Left ventricle myocardium superior (tissue), 1 donor: ENCODE measurements around the gene WDR90. TPM values are rescaled to one million over a fixed set of nuclear protein-coding genes. Genes with fewer than 3 reads are reported as not detected.

Experiments used
- ATAC-seq: fragments of 200-7000 bp; cut with Tn5 transposase; one replicate; pipeline ENCODE4 v1.9.1; 2020; ENCODE audit warnings: mild to moderate bottlenecking, moderate library complexity
- DNase-seq: peaks from one replicate; pipeline ENCODE4 v3.0.0-alpha.2; 2020
- intact Hi-C: fragments of 100-400 bp; cut with micrococcal nuclease; formaldehyde crosslinking; loops from one replicate; pipeline ENCODE4 v1.11.0; 2022
- total RNA-seq: library from RNA; stranded (reverse); fragmentation: NEBNext Ultra II Directional; extraction: Animal tissue kit (Norgen Biotek cat#: 25700); gene quantifications from one replicate; pipeline ENCODE4 v1.2.1, GENCODE V29; 2021
- donor health status: DM: no; HTN: yes; CAD: no; lungs with severe emphysema.

The WDR90 gene
- total RNA-seq, 1 donor from 2014 or later: 10.9 TPM

DNA sequence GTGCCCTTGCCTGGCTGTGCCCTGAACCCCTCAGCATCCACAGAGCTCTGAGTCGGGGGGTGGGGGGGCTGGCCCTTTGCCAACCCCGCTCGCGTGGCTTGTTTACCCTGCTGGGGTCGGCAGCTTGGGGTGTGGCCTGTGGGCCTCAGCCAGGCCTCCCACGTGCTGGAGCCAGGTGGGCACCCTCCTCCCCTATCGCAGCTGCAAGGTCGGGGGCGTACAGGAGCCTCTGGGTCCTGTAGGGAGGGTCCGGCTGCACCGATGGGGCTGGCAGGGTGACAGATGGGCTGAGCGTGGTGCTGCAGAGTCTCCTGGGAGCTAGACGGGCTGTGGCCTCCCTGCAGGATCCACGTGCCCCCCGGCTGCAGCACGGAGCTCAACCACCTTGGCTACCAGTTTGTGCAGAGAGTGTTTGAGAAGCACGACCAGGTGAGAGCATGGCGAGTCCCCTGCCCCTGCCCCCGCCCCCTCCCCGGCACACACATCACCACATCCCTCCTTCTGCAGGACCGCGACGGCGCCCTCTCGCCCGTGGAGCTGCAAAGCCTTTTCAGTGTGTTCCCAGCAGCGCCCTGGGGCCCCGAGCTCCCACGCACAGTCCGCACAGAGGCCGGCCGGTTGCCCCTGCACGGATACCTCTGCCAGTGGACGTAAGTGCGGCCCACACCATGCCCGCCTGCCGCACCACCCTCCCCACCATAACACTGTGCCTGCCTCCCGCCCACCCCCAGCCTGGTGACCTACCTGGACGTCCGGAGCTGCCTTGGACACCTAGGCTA is 22.4 kb downstream of the WDR90 start:
- DNase-seq (no peak), ATAC-seq (no peak)
- intact Hi-C loops: no loop called here

GRCh38 chr16:672371-672770 is 23.2 kb downstream of the WDR90 start:
- intact Hi-C loops: no loop called here
- no peak for DNase-seq
- ATAC-seq: no peak

DNA sequence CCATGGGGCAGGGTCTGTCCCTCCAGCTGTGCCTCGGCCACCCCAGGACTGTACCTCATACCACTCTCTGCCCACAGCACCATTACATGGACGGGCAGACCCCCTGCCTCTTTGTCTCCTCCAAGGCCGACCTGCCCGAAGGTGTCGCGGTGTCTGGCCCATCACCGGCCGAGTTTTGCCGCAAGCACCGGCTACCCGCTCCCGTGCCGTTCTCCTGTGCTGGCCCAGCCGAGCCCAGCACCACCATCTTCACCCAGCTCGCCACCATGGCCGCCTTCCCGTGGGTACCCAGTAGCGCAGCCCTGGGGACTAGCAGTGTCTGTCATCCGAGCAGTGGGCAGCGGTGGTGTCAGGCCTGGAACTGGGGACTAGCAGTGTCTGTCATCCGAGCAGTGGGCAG is 23.7 kb downstream of the WDR90 start:
- ATAC-seq (no peak), DNase-seq (no peak)
- intact Hi-C loops: no loop called here

DNA sequence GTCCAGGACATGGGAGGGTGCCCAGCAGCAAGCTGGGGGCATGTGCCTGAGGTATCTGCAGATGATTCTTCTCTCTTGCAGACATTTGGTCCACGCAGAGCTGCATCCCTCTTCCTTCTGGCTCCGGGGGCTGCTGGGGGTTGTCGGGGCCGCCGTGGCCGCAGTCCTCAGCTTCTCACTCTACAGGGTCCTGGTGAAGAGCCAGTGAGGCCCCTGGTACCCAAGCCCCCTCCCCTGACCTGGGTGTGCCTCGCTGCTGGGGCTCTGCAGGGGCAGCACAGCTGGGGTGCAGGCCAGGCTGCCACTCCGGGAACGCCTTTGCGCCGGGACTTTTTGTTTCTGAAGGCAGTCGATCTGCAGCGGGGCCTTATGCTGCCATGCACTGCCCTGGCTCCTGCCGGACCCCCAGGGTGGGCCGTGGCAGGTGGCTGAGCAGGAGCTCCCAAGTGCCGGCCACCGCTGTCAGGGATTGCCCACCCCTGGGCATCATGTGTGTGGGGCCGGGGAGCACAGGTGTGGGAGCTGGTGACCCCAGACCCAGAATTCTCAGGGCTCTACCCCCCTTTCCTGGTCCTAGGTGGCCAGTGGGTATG is 24.3 kb downstream of the WDR90 start:
- ATAC-seq (no peak), DNase-seq (no peak)
- intact Hi-C loops: no loop called here

DNA sequence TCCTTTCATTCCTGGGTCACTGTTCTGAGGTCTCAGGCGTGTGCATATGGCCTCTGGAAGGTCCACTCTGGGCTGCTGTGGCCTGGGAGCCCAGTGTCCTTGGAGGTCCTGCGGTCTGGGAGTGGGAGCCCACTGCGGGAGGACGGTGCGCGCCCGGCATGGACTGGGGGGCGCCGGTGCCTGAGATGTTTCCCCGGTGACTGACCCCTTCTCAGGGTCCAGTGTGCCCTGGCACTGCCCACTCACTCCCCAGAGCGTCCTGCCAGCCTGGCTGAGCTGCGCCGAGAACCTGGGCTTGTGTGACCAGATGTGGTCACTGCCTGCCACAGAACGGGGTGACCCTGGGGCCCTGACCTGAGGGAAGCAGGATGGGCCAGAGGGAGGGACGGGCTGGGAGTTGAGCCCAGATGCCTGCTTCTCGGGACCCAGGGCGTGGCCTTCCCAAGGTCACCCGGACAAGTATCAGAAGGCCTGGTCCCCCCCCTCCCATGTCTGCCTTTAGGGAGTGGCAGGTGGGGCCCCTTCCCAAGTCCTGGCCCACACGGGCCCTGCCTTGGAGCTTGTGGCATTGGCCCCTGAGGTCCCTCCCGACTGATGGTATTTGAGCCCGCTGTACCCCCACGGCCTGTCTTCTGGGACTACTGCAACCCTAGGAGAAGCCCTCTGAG is 25.2 kb downstream of the WDR90 start:
- intact Hi-C loops: no loop called here
- DNase-seq (no peak), ATAC-seq (peak; percentile 16)

- ATAC-seq (no peak), DNase-seq (peak; percentile 69)
- intact Hi-C loops: no loop called here
Measured at GRCh38 chr16:674968-675883, 26.1 kb downstream of the WDR90 start, which contains the start of gene RHBDL1. TSS of gene RHBDL1 (plus strand) at chr16:675671. CDS start at chr16:675791, 120 bp downstream.

DNA sequence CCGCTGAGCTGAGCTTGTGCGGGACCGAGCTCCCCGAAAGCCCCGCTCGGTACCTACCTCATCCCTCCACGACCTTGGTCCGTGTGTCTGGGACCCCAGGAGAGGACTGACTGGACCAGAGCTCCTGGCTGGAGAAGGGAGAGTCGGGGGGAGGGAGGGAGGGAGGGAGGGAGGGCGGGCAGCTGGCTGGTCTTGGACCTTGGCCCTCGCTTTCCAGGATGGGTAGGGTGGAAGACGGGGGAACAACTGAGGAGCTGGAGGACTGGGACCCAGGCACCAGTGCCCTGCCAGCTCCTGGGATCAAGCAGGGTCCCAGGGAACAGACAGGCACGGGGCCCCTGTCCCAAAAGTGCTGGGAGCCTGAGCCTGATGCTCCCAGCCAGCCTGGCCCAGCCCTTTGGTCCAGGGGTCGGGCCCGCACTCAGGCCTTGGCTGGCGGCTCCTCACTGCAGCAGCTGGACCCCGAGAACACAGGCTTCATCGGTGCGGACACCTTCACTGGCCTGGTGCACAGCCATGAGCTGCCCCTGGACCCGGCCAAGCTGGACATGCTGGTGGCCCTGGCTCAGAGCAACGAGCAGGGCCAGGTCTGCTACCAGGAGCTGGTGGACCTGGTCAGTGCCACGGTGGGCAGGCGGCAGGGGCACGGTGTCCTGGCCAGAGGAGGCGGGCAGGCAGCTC is 26.9 kb downstream of the WDR90 start:
- DNase-seq (no peak), ATAC-seq (no peak)
- intact Hi-C loops: no loop called here

- no peak for ATAC-seq
- no peak for DNase-seq
Measured at GRCh38 chr16:676565-676902, 27.4 kb downstream of the WDR90 start.

GRCh38 chr16:676913-677312 is 27.7 kb downstream of the WDR90 start:
- intact Hi-C loops: no loop called here
- no peak for DNase-seq
- ATAC-seq: no peak

More at GRCh38 chr16:676565-676902, 27.4 kb downstream of the WDR90 start:
- intact Hi-C loops: no loop called here

DNA sequence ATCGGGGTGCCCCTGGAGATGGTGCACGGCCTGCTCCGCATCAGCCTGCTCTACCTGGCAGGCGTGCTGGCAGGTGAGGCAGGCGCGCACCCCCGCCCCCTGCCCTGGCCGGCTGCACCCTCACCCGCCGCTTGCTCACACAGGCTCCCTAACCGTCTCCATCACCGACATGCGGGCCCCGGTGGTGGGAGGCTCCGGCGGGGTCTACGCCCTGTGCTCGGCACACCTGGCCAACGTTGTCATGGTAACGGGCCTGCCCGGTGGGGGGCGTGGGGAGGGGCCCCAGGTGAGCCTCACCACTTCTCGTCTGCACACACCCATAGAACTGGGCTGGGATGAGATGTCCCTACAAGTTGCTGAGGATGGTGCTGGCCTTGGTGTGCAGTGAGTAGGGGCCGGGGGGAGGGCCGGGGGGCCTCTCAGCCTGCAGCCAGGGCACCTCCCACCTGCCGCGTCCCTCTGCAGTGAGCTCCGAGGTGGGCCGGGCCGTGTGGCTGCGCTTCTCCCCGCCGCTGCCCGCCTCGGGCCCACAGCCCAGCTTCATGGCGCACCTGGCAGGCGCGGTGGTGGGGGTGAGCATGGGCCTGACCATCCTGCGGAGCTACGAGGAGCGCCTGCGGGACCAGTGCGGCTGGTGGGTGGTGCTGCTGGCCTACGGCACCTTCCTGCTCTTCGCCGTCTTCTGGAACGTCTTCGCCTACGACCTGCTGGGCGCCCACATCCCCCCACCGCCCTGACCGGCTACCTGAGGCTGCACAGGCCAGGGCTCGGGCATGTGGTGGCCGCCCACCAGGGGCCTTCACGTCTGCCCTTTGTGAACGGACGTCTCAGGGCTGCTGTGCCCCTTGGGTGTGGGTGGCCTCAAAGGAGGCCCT is 28.4 kb downstream of the WDR90 start:
- DNase-seq (no peak), ATAC-seq (no peak)
- intact Hi-C loops: no loop called here

- ATAC-seq: no peak
- DNase-seq: no peak
- intact Hi-C loops: no loop called here
Measured at GRCh38 chr16:678209-678857, 29.2 kb downstream of the WDR90 start.

DNA sequence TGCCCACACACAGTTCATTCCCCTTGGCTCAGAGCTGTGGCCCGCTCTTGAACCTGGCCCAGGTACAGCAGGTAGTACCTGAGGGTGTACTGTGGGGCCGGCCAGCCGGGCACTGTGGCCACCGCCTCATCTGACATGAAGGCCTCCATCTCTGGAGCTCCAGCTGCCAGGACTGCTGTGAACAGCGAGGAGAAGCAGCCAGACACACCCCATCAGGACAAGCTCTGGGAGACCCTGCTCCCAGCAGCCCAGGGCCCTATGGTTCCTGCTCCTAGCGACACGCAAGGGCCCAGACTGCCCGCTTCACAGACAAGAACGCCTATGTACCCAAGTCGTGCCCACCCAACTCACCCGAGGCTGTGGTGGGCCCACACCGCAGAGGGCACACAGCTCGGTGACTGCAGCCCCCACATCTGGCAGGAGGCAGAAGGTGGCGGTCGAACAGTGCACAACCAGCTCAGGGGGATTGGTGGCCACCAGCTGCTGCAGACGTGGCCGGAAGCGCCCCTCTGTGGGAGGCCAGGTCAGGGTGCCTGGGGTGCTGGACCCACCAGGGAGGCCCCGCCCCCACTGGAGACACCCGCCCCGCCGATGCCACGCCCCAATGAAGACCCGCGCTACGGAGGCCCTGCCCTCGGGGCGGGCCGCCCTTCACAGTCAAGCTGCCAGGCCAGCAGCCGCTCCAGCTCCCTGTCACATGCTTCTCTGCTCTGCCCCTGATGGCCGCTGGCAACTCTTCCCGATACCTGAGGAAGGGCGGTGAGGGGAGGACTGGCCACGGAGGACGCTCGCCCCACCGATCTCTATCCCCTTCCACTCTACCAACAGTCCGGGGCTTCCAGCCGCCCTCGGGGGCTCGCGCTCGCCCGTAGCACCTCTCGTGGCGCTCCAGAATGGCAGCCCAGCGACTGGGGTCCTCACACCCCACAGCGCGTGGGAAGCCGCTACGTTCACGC is 30.0 kb downstream of the WDR90 start:
- ATAC-seq (peak; percentile 50), DNase-seq (peak; percentile 86)
- intact Hi-C loops: no loop called here

DNA sequence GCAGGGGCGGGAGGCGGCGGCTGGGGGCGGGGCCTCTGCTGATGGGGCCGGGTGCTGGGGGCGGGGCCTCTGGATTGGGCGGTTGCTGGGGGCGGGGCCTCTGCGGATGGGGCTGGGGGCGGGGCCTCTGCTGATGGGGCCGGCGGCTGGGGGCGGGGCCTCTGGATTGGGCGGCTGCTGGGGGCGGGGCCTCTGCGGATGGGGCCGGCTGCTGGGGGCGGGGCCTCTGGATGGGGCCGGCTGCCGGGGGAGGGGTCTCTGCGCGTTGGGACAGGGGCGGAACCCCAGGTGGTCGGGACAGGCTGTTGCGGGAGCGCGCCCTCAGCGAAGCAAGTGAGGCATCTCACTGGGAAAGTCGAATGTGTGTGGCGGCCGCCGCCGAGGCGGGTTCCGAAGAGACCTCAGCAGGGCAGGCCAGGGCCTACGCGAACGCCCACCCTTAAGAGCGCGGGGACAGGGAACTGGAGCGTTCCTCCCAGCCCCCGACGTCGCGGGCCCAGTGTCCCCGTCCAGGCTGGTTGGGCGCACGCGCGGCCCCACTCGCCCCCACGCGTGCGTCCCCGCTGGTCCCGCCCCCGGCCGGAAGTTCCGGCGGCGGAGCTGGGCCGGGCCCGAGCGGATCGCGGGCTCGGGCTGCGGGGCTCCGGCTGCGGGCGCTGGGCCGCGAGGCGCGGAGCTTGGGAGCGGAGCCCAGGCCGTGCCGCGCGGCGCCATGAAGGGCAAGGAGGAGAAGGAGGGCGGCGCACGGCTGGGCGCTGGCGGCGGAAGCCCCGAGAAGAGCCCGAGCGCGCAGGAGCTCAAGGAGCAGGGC is 30.9 kb downstream of the WDR90 start, which contains the start of gene STUB1:
TSS of gene STUB1 (plus strand) at position 597 of the 811 bp plus-strand sequence. CDS start at position 713, 116 bp downstream.
- ATAC-seq (peak; percentile 73), DNase-seq (peak; percentile 93)
- intact Hi-C loops: no loop called here

DNA sequence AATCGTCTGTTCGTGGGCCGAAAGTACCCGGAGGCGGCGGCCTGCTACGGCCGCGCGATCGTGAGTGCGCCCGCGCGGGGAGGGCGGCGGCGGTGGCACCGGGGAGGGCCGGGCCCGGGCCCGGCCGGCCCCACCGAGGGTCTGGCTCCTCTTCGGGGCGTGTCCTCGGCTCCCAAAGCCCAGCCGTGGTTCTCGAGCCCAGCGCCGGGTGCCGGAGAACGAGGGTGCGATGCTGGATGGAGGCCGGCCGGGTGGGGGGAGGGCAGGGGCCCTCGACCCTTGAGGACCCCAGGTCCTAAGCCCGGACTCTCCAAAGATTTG is 31.4 kb downstream of the WDR90 start:
- ATAC-seq: no peak
- intact Hi-C loops: no loop called here
- no peak for DNase-seq

GRCh38 chr16:680967-681745 is 32.0 kb downstream of the WDR90 start:
- ATAC-seq: no peak
- intact Hi-C loops: no loop called here
- DNase-seq: peak; percentile 67
